Esophagus muscularis mucosa (tissue), 4 donors: Measurements from ENCODE around the gene FCGR2B.

Experiments used
- EP300 ChIP-seq: sonication (generic); formaldehyde crosslinking; IDR thresholded peaks from one replicate; pipeline ENCODE4 v1.6.1; 2017; ENCODE audit warnings: antibody characterized with exemption
- POLR2AphosphoS5 ChIP-seq, 2 donors: sonication (generic); formaldehyde crosslinking; IDR thresholded peaks; one replicate each; pipeline ENCODE4 v1.6.1; 2017; ENCODE audit warnings: antibody characterized with exemption in 2 of 2
- TF ChIP-seq, protein P1 (sequence below), 3 experiments: fragments of 200-600 bp in 2 of 3; fragments of 450-650 bp in 1 of 3; sonication (generic) in 2 of 3; IDR thresholded peaks; one replicate each; pipeline ENCODE4 v1.5.1; 2017 to 2019; ENCODE audit warnings: antibody characterized with exemption in 3 of 3, mild to moderate bottlenecking in 2 of 3, moderate library complexity in 1 of 3

- TF ChIP-seq, protein P1, sequence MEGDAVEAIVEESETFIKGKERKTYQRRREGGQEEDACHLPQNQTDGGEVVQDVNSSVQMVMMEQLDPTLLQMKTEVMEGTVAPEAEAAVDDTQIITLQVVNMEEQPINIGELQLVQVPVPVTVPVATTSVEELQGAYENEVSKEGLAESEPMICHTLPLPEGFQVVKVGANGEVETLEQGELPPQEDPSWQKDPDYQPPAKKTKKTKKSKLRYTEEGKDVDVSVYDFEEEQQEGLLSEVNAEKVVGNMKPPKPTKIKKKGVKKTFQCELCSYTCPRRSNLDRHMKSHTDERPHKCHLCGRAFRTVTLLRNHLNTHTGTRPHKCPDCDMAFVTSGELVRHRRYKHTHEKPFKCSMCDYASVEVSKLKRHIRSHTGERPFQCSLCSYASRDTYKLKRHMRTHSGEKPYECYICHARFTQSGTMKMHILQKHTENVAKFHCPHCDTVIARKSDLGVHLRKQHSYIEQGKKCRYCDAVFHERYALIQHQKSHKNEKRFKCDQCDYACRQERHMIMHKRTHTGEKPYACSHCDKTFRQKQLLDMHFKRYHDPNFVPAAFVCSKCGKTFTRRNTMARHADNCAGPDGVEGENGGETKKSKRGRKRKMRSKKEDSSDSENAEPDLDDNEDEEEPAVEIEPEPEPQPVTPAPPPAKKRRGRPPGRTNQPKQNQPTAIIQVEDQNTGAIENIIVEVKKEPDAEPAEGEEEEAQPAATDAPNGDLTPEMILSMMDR (IDR thresholded peaks at IDR 0.05) = no peak
- TF ChIP-seq EP300 (no peak), POLR2AphosphoS5 (IDR thresholded peaks at IDR 0.05) (no peak)
These were observed 57.5 kb downstream of the FCGR2B start for GRCh38 chr1:161720422-161720821.
